ENCODE measurements around the gene CSF3R.
A peak's percentile ranks its signal among the peaks of the same experiment; 100 is the strongest.

CSF3R gene

GRCh38 chr1:36463463-36463802, 19.3 kb downstream of the CSF3R start:
- DNase-seq (ENCODE audit: low read depth in 1 of 2, low spot score in 1 of 2), result no peak

GRCh38 chr1:36458910-36459309, 23.8 kb downstream of the CSF3R start:
- peak; percentile 16 to 43 for DNase-seq (ENCODE audit: low read depth in 1 of 2, low spot score in 1 of 2)

GRCh38 chr1:36457691-36458090, 25.0 kb downstream of the CSF3R start:
- DNase-seq (ENCODE audit: low read depth in 1 of 2, low spot score in 1 of 2), result no peak

- DNase-seq (ENCODE audit: low read depth in 1 of 2, low spot score in 1 of 2), result no peak
Observed at GRCh38 chr1:36456391-36456928, 26.3 kb downstream of the CSF3R start.

GRCh38 chr1:36455386-36455785, 27.3 kb downstream of the CSF3R start:
- DNase-seq (ENCODE audit: low read depth in 1 of 2, low spot score in 1 of 2), result no peak

GRCh38 chr1:36453600-36454388, 28.9 kb downstream of the CSF3R start:
- DNase-seq (ENCODE audit: low read depth in 1 of 2, low spot score in 1 of 2), result no peak

GRCh38 chr1:36453051-36453450, 29.7 kb downstream of the CSF3R start:
- no peak for DNase-seq (ENCODE audit: low read depth in 1 of 2, low spot score in 1 of 2)

DNA sequence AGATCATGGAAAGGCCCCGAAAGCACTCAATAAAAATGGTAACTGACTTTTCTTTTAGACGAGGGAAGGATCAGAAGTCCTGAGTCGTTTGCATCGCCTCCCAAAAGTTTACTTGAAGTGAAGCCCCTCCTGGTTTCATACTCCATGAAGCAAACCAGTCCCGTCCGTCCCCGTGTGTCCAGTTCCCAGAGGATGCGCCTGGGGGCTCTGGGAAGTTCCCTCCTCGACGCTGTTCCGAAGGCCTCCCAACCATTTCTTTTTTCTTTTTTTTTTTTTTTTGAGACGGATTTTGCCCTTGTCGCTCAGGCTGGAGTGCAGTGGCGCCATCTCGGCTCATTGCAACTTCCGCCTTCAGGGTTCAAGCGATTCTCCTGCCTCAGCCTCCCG, 31.8 kb downstream of the CSF3R start:
- DNase-seq (ENCODE audit: low read depth in 1 of 2, low spot score in 1 of 2), result no peak

DNA sequence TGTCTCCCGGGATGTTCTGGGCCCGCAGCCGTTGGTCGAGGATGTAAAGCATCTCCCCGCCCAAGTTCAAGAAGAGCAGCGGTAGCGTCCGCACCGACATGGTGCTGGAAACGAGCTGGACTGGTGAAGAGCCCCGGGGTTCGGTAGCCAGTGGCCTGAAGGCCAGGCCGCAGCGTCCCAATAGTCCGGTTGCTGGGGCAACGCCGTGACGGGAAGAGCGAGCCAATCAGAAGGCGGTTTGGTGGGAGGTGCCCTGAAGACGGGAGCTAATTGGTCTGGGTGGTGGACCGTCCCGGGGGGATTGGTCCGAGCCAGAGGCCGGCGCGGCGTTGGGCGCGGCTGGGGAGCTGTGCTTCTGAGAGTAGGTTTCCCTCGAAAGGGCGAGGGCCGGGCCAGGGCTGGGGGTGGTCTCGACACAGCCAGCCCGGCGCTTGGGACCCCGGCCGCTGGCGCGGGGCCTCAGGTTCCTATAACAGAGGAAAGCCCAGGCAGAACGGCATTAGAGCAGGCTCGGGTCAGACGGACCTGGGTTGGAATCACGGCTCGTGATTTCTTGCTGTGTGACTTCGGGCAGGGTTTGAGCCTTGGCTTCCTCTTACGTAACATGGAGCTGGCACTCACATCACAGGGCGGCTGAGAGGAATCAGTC, 32.3 kb downstream of the CSF3R start, which contains the start of gene OSCP1:
Gene OSCP1, minus strand, starts transcription at position 182 of the 649 bp plus-strand sequence. Its CDS starts 82 bp downstream, at position 100.
- DNase-seq (ENCODE audit: low read depth in 1 of 2, low spot score in 1 of 2), result peak; percentile 72 to 80

- no peak for DNase-seq (ENCODE audit: low read depth in 1 of 2, low spot score in 1 of 2)
Observed at GRCh38 chr1:36448530-36449056, 34.1 kb downstream of the CSF3R start.

- DNase-seq (ENCODE audit: low read depth in 1 of 2, low spot score in 1 of 2), result no peak
Observed at GRCh38 chr1:36447450-36447849, 35.3 kb downstream of the CSF3R start.

GRCh38 chr1:36446746-36447145, 36.0 kb downstream of the CSF3R start:
- DNase-seq (ENCODE audit: low read depth in 1 of 2, low spot score in 1 of 2), result no peak

GRCh38 chr1:36446271-36446670, 36.4 kb downstream of the CSF3R start:
- DNase-seq (ENCODE audit: low read depth in 1 of 2, low spot score in 1 of 2), result no peak

DNA sequence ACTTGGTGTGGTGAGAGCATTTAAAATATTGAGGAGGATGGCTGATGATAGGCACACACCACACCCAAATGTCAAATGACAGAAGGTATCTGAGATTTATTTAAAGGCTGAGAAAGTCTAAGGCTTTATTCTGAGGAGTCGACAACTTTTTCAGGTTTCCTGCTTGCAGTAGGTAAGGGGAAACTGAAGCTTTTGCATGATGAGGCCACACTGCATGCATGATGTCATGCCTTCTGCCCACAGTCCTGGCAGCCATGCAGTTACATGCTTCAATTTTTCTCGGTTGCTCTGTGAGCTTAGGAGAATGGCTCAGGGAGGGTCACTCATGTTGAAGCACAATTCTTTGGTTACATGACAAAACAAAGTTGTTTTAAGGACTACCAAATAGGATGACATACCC, 39.4 kb downstream of the CSF3R start:
- DNase-seq (ENCODE audit: low read depth in 1 of 2, low spot score in 1 of 2), result no peak

- no peak for DNase-seq (ENCODE audit: low read depth in 1 of 2, low spot score in 1 of 2)
Observed at GRCh38 chr1:36442337-36442736, 40.4 kb downstream of the CSF3R start.

DNA sequence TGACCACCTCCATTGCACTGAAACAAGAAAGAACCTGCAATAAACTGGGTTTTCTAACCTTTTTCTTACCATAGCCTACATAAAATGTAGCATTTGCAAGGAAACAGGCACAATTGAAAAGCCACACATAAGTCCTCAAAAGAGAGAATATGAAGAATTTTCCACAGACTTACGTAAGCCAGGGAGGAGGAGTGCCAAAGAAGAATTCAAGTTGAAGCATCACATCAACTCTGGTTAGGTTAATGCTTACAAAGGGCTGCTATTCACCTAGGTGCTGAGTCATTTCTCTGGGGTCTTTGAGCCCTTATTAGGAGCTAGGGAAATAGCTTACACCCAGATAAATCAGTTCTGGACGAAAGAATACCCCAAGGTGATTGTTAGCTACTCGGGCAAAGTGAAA, 42.1 kb downstream of the CSF3R start:
- no peak for DNase-seq (ENCODE audit: low read depth in 1 of 2, low spot score in 1 of 2)

DNA sequence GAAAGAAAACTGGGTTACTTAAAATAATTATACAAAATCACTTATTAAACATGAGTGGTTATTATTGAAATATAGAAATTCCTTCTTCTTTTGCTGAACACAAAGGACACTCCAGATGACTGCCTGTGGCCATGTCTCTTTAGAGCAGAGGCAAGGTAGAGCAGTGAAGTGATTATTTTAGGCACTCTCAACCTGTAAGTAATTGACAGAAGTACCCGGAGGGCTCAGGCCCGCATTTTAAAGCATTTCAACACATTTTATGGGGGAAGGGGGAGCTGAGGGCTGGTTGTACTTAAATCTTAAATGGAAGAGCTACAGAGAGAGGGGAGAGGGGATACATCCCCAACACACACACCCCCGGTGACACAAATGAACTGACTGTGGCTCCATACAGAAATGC, 42.7 kb downstream of the CSF3R start:
- no peak for DNase-seq (ENCODE audit: low read depth in 1 of 2, low spot score in 1 of 2)

DNA sequence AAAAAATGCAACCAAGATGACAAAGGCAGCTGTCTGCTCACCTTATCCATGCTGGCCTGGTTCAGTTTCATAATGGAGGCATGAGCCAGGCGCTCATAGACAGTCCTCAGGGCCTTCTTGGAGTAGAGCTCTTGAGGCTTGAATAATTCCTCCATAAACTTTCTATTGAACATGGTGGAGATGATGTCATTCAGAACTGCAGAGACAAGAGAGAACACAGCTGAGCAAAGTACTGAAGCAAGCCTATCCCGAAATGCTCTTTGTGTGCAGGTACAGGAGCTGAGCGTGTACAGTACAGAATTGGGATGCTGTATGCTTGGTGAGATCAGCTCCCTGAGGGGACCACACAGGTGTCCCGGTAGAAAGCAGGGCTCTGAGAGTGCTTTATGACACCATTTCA, 44.0 kb downstream of the CSF3R start:
- no peak for DNase-seq (ENCODE audit: low read depth in 1 of 2, low spot score in 1 of 2)

- DNase-seq (ENCODE audit: low read depth in 1 of 2, low spot score in 1 of 2), result no peak
Observed at GRCh38 chr1:36436821-36437220, 45.9 kb downstream of the CSF3R start.

- no peak for DNase-seq (ENCODE audit: low read depth in 1 of 2, low spot score in 1 of 2)
Observed at GRCh38 chr1:36433102-36433501, 49.6 kb downstream of the CSF3R start.

GRCh38 chr1:36432616-36433015, 50.1 kb downstream of the CSF3R start:
- DNase-seq (ENCODE audit: low read depth in 1 of 2, low spot score in 1 of 2), result no peak

GRCh38 chr1:36425791-36426190, 56.9 kb downstream of the CSF3R start:
- DNase-seq (ENCODE audit: low read depth in 1 of 2, low spot score in 1 of 2), result no peak
